Left cardiac atrium (tissue), 4 donors: ENCODE data around the gene NUP153. TPM values are rescaled to one million over a fixed set of nuclear protein-coding genes. Genes with fewer than 3 reads are reported as not detected.

ENCODE experiments used
- ATAC-seq, 2 donors: fragments of 200-7000 bp; cut with Tn5 transposase; one replicate each; pipeline ENCODE4 v1.9.1; 2020; ENCODE audit warnings: mild to moderate bottlenecking in 2 of 2, moderate library complexity in 2 of 2
- DNase-seq: peaks from one replicate; pipeline ENCODE4 v3.0.0-alpha.2; 2020
- intact Hi-C, 2 donors: fragments of 100-400 bp; cut with DNase I; formaldehyde crosslinking; loops; one replicate each; pipeline versions ENCODE4 v1.14.1 to v1.15.1; 2022 to 2023
- total RNA-seq, 2 donors: library from RNA; stranded (reverse); fragmentation: NEBNext Ultra II Directional; extraction: Animal tissue kit (Norgen Biotek cat#: 25700); gene quantifications; one replicate each; pipeline ENCODE4 v1.2.1, GENCODE V29; 2021
- donor health status: DM: no; HTN: yes; CAD: no.
- donor health status: DM: no; HTN: yes; CAD: no; lungs with severe emphysema.
- donor health status: DM: yes; HTN: yes; CAD: no.
- donor health status: Dilated cardiomyopathy.

The NUP153 gene
- total RNA-seq, 2 donors from 2014 or later = 22.0 to 28.1 TPM

GRCh38 chr6:17673543-17674254 lies 33.0 kb downstream of the NUP153 start:
- no peak for ATAC-seq
- DNase-seq = no peak
- intact Hi-C loops = no loop called here

DNA sequence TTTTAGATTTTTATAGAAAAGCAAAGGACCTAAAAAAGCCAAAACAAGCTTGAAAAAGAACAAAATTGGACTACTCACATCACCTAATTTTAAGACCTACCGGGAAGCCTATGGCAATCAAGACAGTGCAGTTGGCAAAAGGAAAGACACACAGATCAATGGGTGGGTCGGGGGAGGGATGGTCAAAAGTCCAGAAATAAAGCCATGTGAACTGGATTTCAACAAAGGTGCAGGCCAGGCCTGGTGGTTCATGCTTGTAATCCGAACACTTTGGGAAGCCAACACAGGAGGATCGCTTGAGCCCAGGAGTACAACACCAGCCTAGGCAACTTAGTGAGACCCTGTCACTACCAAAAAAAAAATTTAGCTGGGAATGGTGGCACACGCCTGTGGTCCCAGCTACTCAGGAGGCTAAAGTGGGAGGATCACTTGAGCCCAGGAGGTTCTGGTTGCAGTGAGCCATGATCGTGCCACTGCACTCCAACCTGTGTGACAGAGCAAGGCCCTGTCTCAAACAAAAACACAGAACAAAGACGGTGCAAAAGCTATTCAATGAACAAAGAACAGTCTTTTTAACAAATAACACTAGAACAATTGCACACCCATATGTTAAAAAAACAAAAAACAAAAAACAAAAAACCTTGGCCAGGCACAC lies 34.5 kb downstream of the NUP153 start:
- ATAC-seq = no peak
- DNase-seq = no peak
- intact Hi-C loops = no loop called here

DNA sequence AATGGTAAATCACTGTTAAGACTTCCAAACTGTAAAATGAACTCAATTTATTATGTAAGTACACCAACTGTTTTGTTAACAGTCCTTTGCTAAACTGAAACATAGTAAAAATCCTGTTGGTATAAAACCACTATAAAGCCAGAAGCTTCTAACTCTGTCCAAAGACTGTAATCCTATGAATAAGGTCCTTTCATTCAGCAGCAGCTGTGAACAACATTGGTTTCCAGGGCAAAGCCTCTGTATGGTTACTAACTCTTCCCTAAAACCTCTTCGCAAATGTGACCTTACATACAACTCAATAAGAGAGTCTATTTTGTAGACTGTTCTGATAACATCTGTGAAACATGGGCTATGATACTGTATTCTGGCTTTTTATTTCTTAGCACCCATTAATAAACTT lies 40.1 kb downstream of the NUP153 start:
- DNase-seq = no peak
- ATAC-seq = no peak
- intact Hi-C loops = loop anchor here in 1 of 2 donors (10.0 kb wide), 1 partner anchor 108 kb away; no protein-coding TSS in a partner anchor

DNA sequence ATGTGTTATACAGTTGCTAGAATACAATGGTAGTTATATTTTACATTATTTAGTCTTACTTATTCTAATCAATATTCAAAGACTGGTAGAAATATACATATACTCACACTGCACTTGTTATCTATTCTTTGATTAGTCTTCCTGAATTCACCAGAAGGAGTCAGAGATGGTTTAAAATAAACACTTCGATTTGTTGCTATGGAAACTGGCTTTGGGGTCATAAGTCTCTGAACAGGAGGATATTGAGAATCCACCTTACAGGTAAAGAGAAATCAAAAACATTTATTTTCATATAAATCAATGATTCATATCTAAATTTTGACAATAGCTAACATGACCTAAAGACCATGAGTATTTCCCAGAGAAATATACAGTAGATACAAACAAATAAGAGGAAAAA lies 41.6 kb downstream of the NUP153 start:
- intact Hi-C loops = loop anchor here in 1 of 2 donors (10.0 kb wide), 1 partner anchor 110 kb away; no protein-coding TSS in a partner anchor
- DNase-seq (no peak), ATAC-seq (no peak)

DNA sequence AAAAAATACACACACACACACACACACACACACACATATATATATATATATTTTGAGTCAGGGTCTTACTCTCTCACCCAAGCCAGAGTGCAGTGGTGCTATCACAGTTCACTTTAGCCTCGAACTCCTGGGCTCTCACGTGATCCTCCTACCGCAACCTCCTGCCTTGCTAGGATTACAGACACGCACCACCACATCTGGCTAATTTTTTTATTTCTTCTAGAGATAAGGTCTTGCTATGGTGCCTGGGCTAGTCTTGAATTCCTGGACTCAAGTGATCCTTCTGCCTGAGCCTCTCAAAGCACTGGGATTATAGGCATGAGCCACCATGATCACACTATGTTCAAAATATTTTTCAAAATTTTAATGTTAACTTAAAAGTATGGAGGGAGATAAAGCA lies 43.5 kb downstream of the NUP153 start:
- DNase-seq (no peak), ATAC-seq (no peak)
- intact Hi-C loops = loop anchor here in 1 of 2 donors (10.0 kb wide), 1 partner anchor 112 kb away; no protein-coding TSS in a partner anchor

- no peak for DNase-seq
- no peak for ATAC-seq
- intact Hi-C loops = loop anchor here in 1 of 2 donors (10.0 kb wide), 1 partner anchor 112 kb away; no protein-coding TSS in a partner anchor
These were observed 44.1 kb downstream of the NUP153 start for GRCh38 chr6:17662585-17662984.

DNA sequence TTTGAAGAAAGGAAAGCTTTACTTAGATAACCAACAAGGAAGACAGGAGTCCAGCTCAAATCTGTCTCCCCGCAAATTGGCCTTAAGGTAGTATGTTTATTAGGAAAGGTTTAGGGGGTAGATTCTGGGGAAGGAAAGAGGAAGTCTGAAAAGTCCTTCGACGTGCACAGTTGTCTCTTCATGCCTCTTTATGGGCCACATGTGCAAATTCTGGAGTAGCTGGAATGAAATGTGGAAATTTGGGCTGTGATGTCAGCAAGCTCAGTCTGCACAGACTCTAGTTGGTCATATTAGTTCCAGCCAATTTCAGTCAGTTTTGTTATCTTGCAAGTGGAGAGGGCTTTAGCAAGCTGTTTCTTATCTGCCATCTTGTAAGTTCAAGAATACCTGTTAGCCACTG lies 50.1 kb downstream of the NUP153 start:
- ATAC-seq (no peak), DNase-seq (no peak)
- intact Hi-C loops = no loop called here

GRCh38 chr6:17656092-17656491 lies 50.6 kb downstream of the NUP153 start:
- DNase-seq = no peak
- intact Hi-C loops = no loop called here
- ATAC-seq = peak in 1 of 2 donors; percentile 39

GRCh38 chr6:17653198-17653882 lies 53.4 kb downstream of the NUP153 start:
- DNase-seq (no peak), ATAC-seq (no peak)
- intact Hi-C loops = no loop called here

- DNase-seq = no peak
- intact Hi-C loops = no loop called here
- ATAC-seq = no peak
These were observed 55.9 kb downstream of the NUP153 start for GRCh38 chr6:17650656-17651309.

DNA sequence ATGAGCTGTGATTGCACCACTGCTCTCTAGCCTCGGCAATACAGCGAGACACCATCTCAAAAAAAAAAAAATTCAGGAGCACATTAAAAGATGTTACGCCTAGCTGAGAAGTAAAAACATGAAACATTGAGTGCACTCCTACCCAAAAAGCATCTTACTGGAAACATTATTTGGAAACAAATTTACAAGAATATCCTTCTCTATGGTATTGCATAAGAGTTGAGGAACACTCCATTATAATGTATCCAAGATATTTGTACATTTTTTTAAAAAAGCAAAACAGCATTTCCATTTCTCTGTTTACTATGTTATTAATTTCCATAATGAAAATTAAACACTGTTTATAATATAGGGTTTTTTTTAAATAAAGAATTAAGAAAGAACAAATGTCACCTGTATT lies 58.0 kb downstream of the NUP153 start:
- DNase-seq = no peak
- ATAC-seq = no peak
- intact Hi-C loops = no loop called here

GRCh38 chr6:17640477-17640917 lies 66.2 kb downstream of the NUP153 start:
- DNase-seq (no peak), ATAC-seq (no peak)
- intact Hi-C loops = no loop called here

- DNase-seq = no peak
- intact Hi-C loops = no loop called here
- no peak for ATAC-seq
These were observed 68.5 kb downstream of the NUP153 start for GRCh38 chr6:17638212-17638715.

- intact Hi-C loops = no loop called here
- DNase-seq (no peak), ATAC-seq (no peak)
These were observed 71.2 kb downstream of the NUP153 start for GRCh38 chr6:17635568-17635967.

DNA sequence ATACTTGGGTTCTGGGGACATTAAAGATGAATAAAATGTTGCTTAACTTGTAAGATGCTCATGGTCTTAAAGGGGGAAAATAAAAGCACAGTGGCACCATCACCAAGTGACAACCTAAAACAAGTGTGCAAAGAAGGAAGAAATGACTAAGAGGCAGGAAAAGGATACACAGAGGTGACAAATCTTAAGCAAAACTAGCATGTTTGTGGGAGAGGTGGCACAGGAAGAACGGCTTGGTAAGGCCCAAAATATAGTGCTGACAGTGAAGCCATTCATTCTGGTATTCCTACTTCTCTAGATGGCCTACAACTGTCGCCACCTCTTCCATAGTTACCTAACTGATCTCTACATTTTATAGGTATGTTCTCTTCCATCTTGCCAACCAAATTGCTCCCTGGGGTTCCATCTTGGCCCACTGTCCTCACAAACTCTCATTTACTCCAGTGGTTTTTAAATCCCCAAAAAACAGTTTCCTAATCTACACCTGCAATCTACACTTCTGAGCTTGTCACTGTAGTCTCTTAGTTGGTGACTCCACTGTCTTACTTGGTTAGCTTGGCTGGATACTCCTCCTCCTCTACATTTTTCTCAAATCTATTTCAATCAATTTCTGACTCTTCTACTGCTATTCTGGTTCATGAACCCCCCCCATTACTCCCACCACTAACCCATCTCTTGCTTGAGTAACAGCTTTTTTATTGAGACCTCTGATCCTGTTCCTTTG lies 73.1 kb downstream of the NUP153 start:
- DNase-seq (no peak), ATAC-seq (no peak)
- intact Hi-C loops = no loop called here

DNA sequence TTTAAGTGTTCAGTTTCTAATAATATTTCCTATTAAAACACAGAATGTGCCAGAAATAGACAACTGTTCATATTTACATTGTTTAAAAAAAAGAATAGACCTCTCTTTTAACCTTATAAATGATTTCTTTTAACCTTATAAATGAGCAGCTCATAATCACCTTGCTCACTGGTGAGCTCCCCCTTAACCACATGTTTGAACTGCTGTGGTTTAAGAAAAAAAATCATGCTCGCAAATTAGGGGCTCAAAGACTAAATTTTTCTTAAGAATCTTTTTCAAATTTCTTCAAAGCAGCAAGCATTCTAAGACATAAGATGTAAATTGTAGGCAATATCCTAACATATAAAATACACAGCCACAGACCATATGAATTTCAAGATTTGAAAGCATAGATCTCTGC lies 73.8 kb downstream of the NUP153 start:
- DNase-seq (no peak), ATAC-seq (no peak)
- intact Hi-C loops = no loop called here

DNA sequence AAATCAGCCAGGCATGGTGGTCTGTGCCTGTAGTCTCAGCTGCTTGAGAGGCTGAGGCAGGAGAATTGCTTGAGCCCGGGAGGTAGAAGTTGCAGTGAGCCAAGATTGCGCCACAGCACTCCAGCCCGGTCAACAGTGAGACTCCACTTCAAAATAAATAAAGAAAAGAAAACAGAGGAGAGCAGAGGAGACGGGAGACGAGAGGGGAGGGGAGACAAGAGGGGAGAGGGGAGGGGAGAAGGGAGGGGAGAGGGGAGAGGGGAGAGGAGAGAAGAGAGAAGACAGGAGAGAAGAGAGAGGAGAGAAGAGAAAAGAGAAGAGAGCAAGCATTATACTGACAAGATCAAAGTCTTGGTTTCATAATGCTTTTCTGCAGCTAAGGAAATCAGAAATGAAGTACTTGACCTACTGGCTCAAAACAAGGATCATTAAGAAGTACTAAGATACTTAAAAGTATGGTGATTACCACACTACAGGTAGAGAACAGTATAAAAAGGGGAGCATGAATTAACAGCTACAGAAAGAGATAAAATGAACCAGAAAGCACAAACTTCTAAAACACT lies 76.1 kb downstream of the NUP153 start:
- DNase-seq (no peak), ATAC-seq (no peak)
- intact Hi-C loops = no loop called here

- DNase-seq (no peak), ATAC-seq (no peak)
- intact Hi-C loops = no loop called here
These were observed 76.8 kb downstream of the NUP153 start for GRCh38 chr6:17629824-17630510.
